Stomach (tissue), 4 donors: Measurements from ENCODE around the gene SPCS2.

ENCODE experiments used
- CTCF ChIP-seq, 7 experiments: fragments of 450-650 bp in 4 of 7; fragments of 200-600 bp in 3 of 7; sonication (generic) in 3 of 7; IDR thresholded peaks; one replicate each; pipeline ENCODE4 v1.5.1; 2016 to 2019; ENCODE audit warnings: antibody characterized with exemption in 7 of 7, control low read depth in 2 of 7, mild to moderate bottlenecking in 1 of 7
- EP300 ChIP-seq: sonication (generic); formaldehyde crosslinking; IDR thresholded peaks from one replicate; pipeline ENCODE4 v1.6.1; 2017; ENCODE audit warnings: antibody characterized with exemption
- POLR2A ChIP-seq, 4 donors: fragments of 450-650 bp; IDR thresholded peaks; one replicate each; pipeline ENCODE4 v1.6.1; 2016; ENCODE audit warnings: antibody characterized with exemption in 4 of 4, control low read depth in 2 of 4, mild to moderate bottlenecking in 1 of 4, moderate library complexity in 1 of 4
- POLR2AphosphoS5 ChIP-seq, 3 donors: sonication (generic); formaldehyde crosslinking; IDR thresholded peaks; one replicate each; pipeline ENCODE4 v1.6.1; 2016; ENCODE audit warnings: antibody characterized with exemption in 3 of 3

DNA sequence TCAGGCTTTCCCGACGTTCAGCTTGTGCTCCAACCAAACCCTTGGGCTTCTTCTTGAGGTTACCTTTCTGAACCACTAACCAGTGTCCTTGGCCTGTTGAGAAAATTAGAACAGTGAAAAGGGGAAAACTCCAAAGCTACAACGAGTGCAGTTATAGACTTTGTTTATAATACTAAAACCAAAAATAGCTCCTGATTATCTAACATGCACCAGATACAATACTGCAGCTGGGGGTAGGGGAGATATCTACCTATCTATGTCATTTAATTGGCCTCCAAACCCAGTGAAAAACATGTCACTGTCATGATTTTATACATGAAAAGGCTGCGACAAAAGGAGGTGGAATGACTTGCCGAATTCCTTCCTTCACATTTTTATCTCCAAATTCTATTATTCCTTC, 12.1 kb upstream of the SPCS2 start:
- no peak for TF ChIP-seq POLR2A (IDR thresholded peaks at IDR 0.05)
- TF ChIP-seq CTCF (IDR thresholded peaks at IDR 0.05) = no peak
- no peak for TF ChIP-seq POLR2AphosphoS5 (IDR thresholded peaks at IDR 0.05)
- no peak for TF ChIP-seq EP300
